NCI-H446 (cell line): Measurements from ENCODE around the gene ASB5.
A peak's percentile ranks its signal among the peaks of the same experiment; 100 is the strongest.
"Not testable (repeated sequence)": the region's sequence is repeated elsewhere in the genome, so short reads cannot be mapped to it uniquely, and the experiment has no call there.

ENCODE experiments used
- DNase-seq, 2 experiments: peaks; one replicate each; lab custom pipeline; 2025; lab: John Stamatoyannopoulos, UW

ASB5 gene

GRCh38 chr4:176268963-176269362, at the start of gene ASB5:
TSS of gene ASB5 (minus strand) at chr4:176269222. CDS start at chr4:176269108, 114 bp downstream.
- DNase-seq = no peak

- DNase-seq = no peak
These were observed 44.7 kb upstream of the ASB5 start for GRCh38 chr4:176313596-176314336.

- no peak for DNase-seq
These were observed 40.8 kb upstream of the ASB5 start for GRCh38 chr4:176309772-176310171.

- DNase-seq = no peak
These were observed 40.0 kb upstream of the ASB5 start for GRCh38 chr4:176309046-176309445.

GRCh38 chr4:176308441-176308840, 39.4 kb upstream of the ASB5 start:
- no peak for DNase-seq

- DNase-seq = no peak
These were observed 38.6 kb upstream of the ASB5 start for GRCh38 chr4:176307666-176307930.

- DNase-seq = no peak
These were observed 38.0 kb upstream of the ASB5 start for GRCh38 chr4:176306837-176307665.

- DNase-seq = no peak
These were observed 34.9 kb upstream of the ASB5 start for GRCh38 chr4:176303938-176304337.

GRCh38 chr4:176302283-176303275, 33.6 kb upstream of the ASB5 start:
- no peak for DNase-seq

- no peak for DNase-seq
These were observed 31.5 kb upstream of the ASB5 start for GRCh38 chr4:176300565-176300964.

- DNase-seq = no peak
These were observed 31.0 kb upstream of the ASB5 start for GRCh38 chr4:176300036-176300435.

GRCh38 chr4:176298664-176299063, 29.6 kb upstream of the ASB5 start:
- DNase-seq = no peak

GRCh38 chr4:176295907-176296306, 26.9 kb upstream of the ASB5 start:
- not testable (repeated sequence) for DNase-seq

GRCh38 chr4:176293660-176294059, 24.6 kb upstream of the ASB5 start:
- DNase-seq = no peak

- no peak for DNase-seq
These were observed 23.9 kb upstream of the ASB5 start for GRCh38 chr4:176292920-176293319.

- DNase-seq = no peak
These were observed 22.7 kb upstream of the ASB5 start for GRCh38 chr4:176291748-176292147.

- DNase-seq = no peak
These were observed 21.5 kb upstream of the ASB5 start for GRCh38 chr4:176290520-176290919.

- no peak for DNase-seq
These were observed 20.5 kb upstream of the ASB5 start for GRCh38 chr4:176289561-176289960.

GRCh38 chr4:176288020-176288419, 19.0 kb upstream of the ASB5 start:
- no peak for DNase-seq

GRCh38 chr4:176287546-176287945, 18.5 kb upstream of the ASB5 start:
- DNase-seq = no peak

GRCh38 chr4:176286728-176287127, 17.7 kb upstream of the ASB5 start:
- DNase-seq = peak in 1 of 2 experiments; percentile 60

- DNase-seq = not testable (repeated sequence)
These were observed 10.5 kb upstream of the ASB5 start for GRCh38 chr4:176279560-176279959.
